ENCODE measurements around the gene ZNF462.

DNA sequence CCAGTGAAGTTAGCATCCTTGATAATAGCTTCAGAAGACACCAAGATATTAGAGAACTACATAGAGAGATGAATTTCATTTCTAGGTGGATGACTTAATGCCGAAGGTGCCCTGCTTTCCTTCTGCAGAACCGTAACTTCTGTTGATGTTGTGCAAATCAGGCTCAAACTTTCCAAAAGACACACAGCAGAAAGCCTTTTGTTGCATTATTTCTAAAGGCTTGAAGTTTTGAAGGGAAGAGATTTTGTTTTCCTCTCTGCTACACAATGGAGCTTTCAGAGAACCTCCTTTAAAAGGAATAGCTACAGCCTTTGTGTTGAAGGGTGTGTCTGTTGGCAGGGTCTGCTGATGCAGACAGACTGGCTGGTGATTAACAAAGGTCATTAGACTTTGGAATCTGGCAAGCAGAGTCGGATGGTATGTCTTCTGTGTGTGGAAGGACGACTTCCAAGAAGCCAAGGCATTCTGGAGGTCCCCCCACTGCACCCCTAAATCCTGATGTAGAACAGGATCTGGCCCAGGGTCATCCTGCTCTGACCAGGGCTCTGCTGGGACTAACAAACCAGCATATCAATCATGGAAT is 57.8 kb downstream of the ZNF462 start:
- TF ChIP-seq, protein P1, sequence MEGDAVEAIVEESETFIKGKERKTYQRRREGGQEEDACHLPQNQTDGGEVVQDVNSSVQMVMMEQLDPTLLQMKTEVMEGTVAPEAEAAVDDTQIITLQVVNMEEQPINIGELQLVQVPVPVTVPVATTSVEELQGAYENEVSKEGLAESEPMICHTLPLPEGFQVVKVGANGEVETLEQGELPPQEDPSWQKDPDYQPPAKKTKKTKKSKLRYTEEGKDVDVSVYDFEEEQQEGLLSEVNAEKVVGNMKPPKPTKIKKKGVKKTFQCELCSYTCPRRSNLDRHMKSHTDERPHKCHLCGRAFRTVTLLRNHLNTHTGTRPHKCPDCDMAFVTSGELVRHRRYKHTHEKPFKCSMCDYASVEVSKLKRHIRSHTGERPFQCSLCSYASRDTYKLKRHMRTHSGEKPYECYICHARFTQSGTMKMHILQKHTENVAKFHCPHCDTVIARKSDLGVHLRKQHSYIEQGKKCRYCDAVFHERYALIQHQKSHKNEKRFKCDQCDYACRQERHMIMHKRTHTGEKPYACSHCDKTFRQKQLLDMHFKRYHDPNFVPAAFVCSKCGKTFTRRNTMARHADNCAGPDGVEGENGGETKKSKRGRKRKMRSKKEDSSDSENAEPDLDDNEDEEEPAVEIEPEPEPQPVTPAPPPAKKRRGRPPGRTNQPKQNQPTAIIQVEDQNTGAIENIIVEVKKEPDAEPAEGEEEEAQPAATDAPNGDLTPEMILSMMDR (IDR thresholded peaks at IDR 0.05), result no peak
- TF ChIP-seq, protein P2, sequence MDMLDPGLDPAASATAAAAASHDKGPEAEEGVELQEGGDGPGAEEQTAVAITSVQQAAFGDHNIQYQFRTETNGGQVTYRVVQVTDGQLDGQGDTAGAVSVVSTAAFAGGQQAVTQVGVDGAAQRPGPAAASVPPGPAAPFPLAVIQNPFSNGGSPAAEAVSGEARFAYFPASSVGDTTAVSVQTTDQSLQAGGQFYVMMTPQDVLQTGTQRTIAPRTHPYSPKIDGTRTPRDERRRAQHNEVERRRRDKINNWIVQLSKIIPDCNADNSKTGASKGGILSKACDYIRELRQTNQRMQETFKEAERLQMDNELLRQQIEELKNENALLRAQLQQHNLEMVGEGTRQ (CRISPR knock-in tag; IDR thresholded peaks at IDR 0.05), result no peak
- no peak for TF ChIP-seq ZNF263 (CRISPR knock-in tag; IDR thresholded peaks at IDR 0.05; ENCODE audit: low read depth)
- TF ChIP-seq, protein P3, sequence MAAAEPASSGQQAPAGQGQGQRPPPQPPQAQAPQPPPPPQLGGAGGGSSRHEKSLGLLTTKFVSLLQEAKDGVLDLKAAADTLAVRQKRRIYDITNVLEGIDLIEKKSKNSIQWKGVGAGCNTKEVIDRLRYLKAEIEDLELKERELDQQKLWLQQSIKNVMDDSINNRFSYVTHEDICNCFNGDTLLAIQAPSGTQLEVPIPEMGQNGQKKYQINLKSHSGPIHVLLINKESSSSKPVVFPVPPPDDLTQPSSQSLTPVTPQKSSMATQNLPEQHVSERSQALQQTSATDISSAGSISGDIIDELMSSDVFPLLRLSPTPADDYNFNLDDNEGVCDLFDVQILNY (CRISPR knock-in tag; IDR thresholded peaks at IDR 0.05), result no peak
- TF ChIP-seq, protein P4, sequence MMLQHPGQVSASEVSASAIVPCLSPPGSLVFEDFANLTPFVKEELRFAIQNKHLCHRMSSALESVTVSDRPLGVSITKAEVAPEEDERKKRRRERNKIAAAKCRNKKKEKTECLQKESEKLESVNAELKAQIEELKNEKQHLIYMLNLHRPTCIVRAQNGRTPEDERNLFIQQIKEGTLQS (CRISPR knock-in tag; conservative IDR thresholded peaks at IDR 0.05), result no peak
- TF ChIP-seq GTF2I (CRISPR knock-in tag; conservative IDR thresholded peaks at IDR 0.05), result no peak
